ENCODE measurements around the gene ARAP1.
A peak's percentile ranks its signal among the peaks of the same experiment; 100 is the strongest.

Gene ARAP1

DNA sequence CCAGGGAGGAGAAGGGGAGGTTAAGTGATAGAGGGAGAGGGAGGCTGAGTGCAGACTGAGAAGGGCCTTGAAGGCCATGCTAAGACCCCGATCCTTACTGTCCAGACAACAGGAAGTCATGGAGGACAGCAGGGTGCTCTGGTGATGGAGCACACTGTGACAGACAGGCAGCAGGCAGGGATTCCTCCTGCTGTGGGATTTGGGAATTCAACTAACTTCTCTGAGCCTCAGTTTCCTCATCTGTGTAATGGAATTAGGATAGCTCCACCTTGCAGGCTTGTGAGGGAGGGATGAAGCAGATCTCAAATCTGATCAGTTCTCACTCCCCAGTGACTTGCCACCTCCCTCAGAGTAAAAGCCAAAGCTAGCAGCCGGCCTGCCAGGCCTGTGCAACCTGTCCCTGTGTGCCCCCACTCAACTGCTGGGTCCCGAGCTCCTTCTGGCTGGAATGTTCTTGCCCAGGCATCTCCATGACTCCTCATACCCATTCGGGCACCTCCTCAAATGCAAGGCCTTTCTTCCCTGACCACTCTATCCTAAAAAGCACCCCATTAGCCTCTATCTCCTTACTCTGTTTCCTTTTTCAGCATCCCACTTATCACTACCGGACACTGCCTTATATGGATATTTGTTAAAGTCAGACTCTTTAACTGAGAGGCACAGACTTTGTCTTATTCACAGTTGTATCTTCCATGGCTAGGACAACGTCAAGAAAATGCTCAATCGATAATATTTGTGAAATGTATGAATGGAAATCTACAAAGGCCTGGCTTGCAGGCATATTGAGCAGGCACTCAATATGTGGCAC lies 9.5 kb downstream of the ARAP1 start:
- no peak for DNase-seq (ENCODE audit: low read depth)

DNA sequence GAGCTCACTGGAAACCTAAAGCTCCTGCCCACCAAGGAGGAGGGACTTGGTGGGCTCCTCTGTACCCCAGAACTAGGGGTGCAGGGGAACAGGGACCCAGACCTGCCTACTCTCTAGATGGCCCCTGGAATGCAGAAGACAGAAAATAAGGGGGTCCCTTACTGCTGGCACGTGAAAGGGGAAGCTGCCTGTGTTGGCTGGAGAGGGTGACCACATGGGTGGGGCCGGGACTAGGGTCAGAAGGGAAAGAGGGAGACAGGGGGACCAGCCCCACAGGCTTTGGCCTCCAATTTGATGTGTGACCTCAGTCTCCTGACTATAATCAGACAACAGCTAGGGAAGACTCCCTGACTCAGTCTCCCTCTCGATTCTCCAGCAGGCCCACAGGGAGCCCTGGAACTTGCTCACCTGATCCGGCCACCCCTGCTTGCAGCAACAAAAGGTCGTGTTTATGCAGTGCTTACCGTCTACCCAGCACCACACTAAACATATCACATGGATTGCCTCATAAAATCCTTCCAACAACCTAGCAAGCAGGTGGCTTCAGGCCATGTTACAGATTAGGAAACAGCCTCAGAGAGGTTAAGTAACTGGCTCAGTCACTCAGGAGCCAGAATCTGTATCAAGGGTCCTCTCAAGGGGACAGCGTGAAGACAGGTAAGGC lies 10.2 kb downstream of the ARAP1 start:
- DNase-seq (ENCODE audit: low read depth) = no peak

GRCh38 chr11:72741429-72741833 lies 10.8 kb downstream of the ARAP1 start:
- peak; percentile 66 for DNase-seq (ENCODE audit: low read depth)

GRCh38 chr11:72740562-72741428 lies 11.4 kb downstream of the ARAP1 start:
- DNase-seq (ENCODE audit: low read depth) = no peak

- no peak for DNase-seq (ENCODE audit: low read depth)
Measured at GRCh38 chr11:72740060-72740424, 12.2 kb downstream of the ARAP1 start.

DNA sequence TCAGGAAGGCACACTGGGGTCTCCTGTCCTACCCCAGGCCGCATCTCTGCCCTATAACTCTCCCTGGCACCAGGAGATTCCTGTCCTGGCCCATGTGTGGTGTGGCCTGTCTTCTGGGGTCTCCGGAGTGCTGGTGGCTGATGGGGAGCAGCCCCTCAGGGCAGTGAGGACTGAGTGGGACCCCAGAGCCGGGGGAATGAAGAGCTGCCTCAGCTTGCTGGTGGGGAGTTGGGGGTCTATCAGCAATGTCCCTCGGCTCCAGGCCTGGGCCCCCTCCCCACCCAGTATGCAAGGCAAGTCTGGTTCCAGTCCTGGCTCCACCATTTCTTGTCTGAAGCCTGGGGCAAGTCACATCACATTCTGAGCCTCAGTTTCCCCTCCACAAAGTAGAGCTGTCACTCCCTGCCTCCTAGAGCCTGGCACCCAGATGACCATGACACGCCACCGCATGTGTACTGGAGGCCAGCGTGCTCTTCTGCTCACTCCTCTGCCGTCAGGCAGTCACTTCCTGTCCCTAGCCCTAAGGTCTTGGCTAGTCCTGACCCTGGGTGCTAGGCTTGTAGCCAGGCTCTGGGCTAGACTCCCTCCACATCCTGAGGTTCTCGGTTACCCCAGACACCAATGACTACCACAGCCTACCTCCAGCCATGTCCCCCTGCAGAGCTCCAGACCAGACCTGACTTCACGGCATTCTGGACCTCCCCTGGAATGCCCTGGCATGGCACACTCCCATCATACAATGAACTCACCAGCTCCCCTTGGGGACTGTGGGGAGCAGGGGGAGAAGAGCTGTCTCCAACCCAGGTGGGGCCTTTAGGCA lies 12.8 kb downstream of the ARAP1 start:
- no peak for DNase-seq (ENCODE audit: low read depth)

DNA sequence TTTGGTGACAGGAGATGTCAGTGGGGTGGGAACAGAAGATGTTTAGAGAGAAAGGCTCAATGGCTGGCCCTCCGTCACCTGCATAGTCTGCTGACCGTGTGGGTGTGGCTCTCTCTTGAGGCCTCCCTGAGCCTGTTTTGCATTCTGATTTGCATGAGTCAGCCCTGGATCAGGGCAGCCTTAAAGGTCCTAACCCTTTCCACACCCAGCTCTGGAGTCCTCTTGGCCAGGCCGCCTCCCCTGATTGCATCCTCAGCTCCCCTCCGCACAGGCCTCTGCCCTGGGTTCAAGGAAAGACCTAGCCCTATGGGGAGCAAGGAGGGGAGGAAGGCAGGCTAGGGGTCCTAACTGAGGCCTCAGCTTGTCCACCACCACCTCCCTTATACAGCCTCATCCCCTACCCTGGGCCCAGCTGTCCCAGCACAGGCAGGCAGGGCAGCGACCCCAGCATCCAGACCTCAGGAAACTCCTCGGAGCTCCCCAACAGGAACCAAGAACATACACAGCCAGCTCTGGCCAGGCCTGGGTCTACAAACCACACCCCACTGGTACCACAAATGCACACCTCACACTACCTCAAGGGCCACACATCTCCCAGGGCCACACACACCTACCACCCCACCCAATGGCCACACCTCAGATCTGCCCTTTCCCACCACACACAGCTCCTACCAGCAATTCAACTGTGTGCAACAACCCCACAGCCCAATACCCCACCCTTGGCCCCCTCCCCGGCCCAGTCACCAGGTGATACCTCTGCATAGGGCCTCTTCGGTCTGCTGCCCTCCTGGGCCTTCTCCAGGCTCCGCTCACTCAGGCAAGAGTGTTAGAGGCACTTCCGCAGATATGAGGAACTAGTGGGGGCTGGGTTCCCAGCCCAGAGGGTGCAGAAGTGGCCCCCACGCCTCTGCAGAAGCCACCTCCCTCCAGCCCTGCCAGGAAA lies 13.7 kb downstream of the ARAP1 start:
- peak; percentile 78 for DNase-seq (ENCODE audit: low read depth)

DNA sequence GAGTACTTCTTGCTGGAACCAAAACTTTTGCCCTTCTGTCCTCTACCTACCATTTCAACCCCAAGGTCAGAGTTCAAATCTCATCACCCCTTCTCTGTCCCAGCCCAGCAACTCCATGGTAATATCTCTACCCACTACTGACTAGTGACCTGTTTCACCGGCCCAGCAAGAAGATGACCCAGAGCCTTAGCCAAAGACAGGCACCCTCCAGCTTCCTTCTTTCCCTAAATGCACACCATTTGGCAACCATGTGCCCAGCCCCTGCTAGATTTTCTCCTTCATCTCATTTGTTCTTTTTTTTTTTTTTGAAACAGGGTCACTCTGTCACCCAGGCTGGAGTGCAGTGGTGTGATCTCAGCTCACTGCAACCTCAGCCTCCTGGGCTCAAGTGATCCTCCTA lies 14.9 kb downstream of the ARAP1 start:
- DNase-seq (ENCODE audit: low read depth) = no peak

- DNase-seq (ENCODE audit: low read depth) = peak; percentile 91
Measured at GRCh38 chr11:72736452-72737069, 15.6 kb downstream of the ARAP1 start.

DNA sequence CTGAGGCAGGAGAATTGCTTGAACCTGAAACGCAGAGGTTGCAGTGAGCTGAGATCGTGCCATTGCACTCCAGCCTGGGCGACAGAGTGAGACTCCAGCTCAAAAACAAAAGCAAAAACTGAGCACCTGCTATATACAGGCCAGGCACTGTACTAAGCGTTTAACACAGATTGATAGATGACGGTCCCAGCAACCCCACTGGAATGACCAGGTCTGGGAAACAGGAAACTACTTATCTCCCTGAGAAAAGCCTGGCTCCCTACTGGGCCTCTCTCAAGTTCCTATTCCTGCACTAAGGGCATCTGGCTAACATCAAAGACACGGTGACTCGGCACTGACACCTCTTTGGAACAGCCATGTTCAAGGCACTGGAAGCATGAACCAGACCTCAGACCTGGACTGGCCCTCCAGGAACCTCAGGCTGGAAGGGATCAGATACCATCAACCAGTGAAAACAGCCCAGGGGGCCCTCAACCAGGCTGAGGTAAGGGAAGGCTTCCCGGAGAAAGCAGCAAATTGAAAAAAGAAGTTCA lies 16.6 kb downstream of the ARAP1 start:
- DNase-seq (ENCODE audit: low read depth) = peak; percentile 71

GRCh38 chr11:72732329-72732728 lies 19.9 kb downstream of the ARAP1 start:
- DNase-seq (ENCODE audit: low read depth) = no peak

GRCh38 chr11:72730737-72731136 lies 21.5 kb downstream of the ARAP1 start:
- DNase-seq (ENCODE audit: low read depth) = no peak

- DNase-seq (ENCODE audit: low read depth) = no peak
Measured at GRCh38 chr11:72730243-72730642, 22.0 kb downstream of the ARAP1 start.

DNA sequence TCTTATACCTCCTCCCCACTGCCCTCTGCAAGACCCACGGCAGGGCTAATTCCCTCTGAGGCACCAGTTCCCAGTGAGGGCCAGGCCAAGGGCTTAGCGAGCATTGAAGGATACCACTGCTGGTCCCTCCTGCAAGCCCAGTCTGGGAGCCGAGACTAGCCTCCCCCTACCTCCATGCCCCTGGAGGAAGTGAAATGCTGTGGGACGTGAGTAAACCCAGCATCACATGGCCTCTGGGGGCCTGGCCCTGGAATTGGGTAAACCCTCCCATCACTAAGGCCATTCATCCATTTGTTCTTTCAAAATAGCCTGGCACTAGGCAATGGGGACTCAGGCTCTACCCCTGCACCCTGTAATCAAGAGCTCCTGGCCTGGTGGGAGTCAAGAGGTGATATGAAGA lies 24.7 kb downstream of the ARAP1 start:
- DNase-seq (ENCODE audit: low read depth) = peak; percentile 52

GRCh38 chr11:72726266-72727220 lies 25.7 kb downstream of the ARAP1 start:
- no peak for DNase-seq (ENCODE audit: low read depth)

GRCh38 chr11:72725724-72726028 lies 26.5 kb downstream of the ARAP1 start:
- DNase-seq (ENCODE audit: low read depth) = no peak

GRCh38 chr11:72724851-72725723 lies 27.1 kb downstream of the ARAP1 start:
- DNase-seq (ENCODE audit: low read depth) = peak; percentile 87

DNA sequence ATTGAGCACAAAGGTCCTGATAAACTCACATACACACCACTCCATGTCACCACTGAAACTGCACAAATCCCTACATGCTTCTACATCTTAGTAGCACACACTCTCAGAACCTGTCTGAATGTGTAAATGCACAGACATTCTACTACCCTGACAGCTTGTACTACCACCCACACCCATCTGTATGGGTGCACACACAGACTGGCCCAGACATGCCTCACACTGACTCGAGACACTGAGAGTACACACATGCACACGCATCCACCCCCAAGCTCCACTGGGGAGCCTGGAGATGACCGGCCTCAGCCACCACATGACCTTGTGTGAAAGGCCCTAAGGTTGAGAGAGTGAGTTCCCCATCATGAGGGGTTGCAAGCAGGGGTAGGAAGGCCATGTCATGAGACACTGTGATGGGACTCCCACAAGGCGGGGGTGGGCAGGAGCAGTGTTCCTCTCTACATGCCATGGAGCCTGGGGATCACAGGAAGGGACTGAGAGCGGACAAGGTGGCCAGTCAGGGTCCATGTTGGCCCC lies 28.1 kb downstream of the ARAP1 start:
- DNase-seq (ENCODE audit: low read depth) = no peak

Measured in ELR (cell line).